K562 (cell line): Measurements from ENCODE around the gene SKAP1. TPM values are rescaled to one million over a fixed set of nuclear protein-coding genes. Genes with fewer than 3 reads are reported as not detected.

Source experiments
- BHLHE40 ChIP-seq: IDR thresholded peaks from 2 replicates; pipeline ENCODE4 v1.6.1; 2011; ENCODE audit warnings: low read length, improper control_type of control experiment
- DEAF1 ChIP-seq: fragments of 450-650 bp; formaldehyde crosslinking; IDR thresholded peaks from 2 replicates; pipeline ENCODE4 v1.4.0; 2020; ENCODE audit warnings: mild to moderate bottlenecking, moderate library complexity
- E2F1 ChIP-seq: sonication (generic); formaldehyde crosslinking; IDR thresholded peaks from 2 replicates; pipeline ENCODE4 v1.8.1; 2023; ENCODE audit warnings: mild to moderate bottlenecking, missing genetic modification reagents, moderate library complexity
- ELF4 ChIP-seq: fragments of 450-650 bp; formaldehyde crosslinking; IDR thresholded peaks from 2 replicates; pipeline ENCODE4 v1.4.0; 2022; ENCODE audit warnings: missing genetic modification characterization
- FOS ChIP-seq: IDR thresholded peaks from 3 replicates; pipeline ENCODE4 v1.6.1; 2011; ENCODE audit not compliant: insufficient read length; ENCODE audit errors: extremely low read depth
- FOXJ3 ChIP-seq: sonication (generic); formaldehyde crosslinking; IDR thresholded peaks from 2 replicates; pipeline ENCODE4 v1.4.0; 2020; ENCODE audit warnings: mild to moderate bottlenecking, missing genetic modification reagents
- GABPA ChIP-seq: fragments of 200-800 bp; sonication (Bioruptor generic); conservative IDR thresholded peaks from 2 replicates; pipeline ENCODE4 v1.6.1; 2016; ENCODE audit warnings: low read depth, missing genetic modification characterization, missing compliant biosample characterization
- HCFC1 ChIP-seq: IDR thresholded peaks from 2 replicates; pipeline ENCODE4 v1.6.1; 2012; ENCODE audit warnings: low read depth, low read length, improper control_type of control experiment
- HDAC8 ChIP-seq: fragments of 450-650 bp; IDR thresholded peaks from 2 replicates; pipeline ENCODE4 v1.6.1; 2016; ENCODE audit warnings: mild to moderate bottlenecking, missing genetic modification characterization, moderate library complexity, missing compliant biosample characterization
- HEY1 ChIP-seq: fragments of 250-450 bp; sonication (Bioruptor Pico); IDR thresholded peaks from 2 replicates; pipeline ENCODE4 v1.5.0; 2020; ENCODE audit warnings: mild to moderate bottlenecking, moderate library complexity, borderline replicate concordance
- HINFP ChIP-seq: fragments of 450-650 bp; conservative IDR thresholded peaks from 2 replicates; pipeline ENCODE4 v1.6.1; 2016; ENCODE audit warnings: missing genetic modification characterization, low read depth, mild to moderate bottlenecking, control low read depth, missing compliant biosample characterization
- MED1 ChIP-seq: sonication (generic); formaldehyde crosslinking; IDR thresholded peaks from 2 replicates; pipeline ENCODE4 v1.8.1; 2023; ENCODE audit warnings: missing genetic modification reagents, borderline replicate concordance
- MEIS2 ChIP-seq: fragments of 450-650 bp; IDR thresholded peaks from 2 replicates; pipeline ENCODE4 v1.6.1; 2014; ENCODE audit warnings: mild to moderate bottlenecking; ENCODE audit not compliant: partially characterized antibody
- NRF1 ChIP-seq, 2 experiments: fragments of 450-650 bp; IDR thresholded peaks in 1 of 2; conservative IDR thresholded peaks in 1 of 2; 2 replicates each; pipeline ENCODE4 v1.6.1; 2014; ENCODE audit warnings: mild to moderate bottlenecking in 2 of 2
- RAD51 ChIP-seq: fragments of 450-650 bp; IDR thresholded peaks from 2 replicates; pipeline ENCODE4 v1.7.1; 2016; ENCODE audit warnings: low read depth, mild to moderate bottlenecking, borderline replicate concordance
- RCOR1 ChIP-seq, 2 experiments: IDR thresholded peaks; 2 replicates each; pipeline ENCODE4 v1.6.1; 2012; ENCODE audit warnings: low read depth in 2 of 2, low read length in 2 of 2, borderline replicate concordance in 1 of 2, improper control_type of control experiment in 1 of 2
- USF2 ChIP-seq: sonication (generic); formaldehyde crosslinking; IDR thresholded peaks from 2 replicates; pipeline ENCODE4 v1.5.0; 2020; ENCODE audit warnings: missing genetic modification reagents
- ZC3H8 ChIP-seq: fragments of 450-650 bp; IDR thresholded peaks from 2 replicates; pipeline ENCODE4 v1.6.1; 2017
- ZNF217 ChIP-seq: sonication (generic); formaldehyde crosslinking; IDR thresholded peaks from 2 replicates; pipeline ENCODE4 v1.8.0; 2022; ENCODE audit warnings: mild to moderate bottlenecking, missing genetic modification reagents
- ZNF354B ChIP-seq: fragments of 250-450 bp; sonication (Bioruptor Pico); IDR thresholded peaks from 2 replicates; pipeline ENCODE4 v1.4.0; 2020
- ZNF740 ChIP-seq, 3 experiments: fragments of 200-800 bp in 1 of 3; sonication (Bioruptor generic) in 1 of 3; sonication (generic) in 1 of 3; formaldehyde crosslinking in 1 of 3; IDR thresholded peaks; 2 replicates each; pipeline versions ENCODE4 v1.6.1 to v1.8.0; 2016 to 2022; ENCODE audit warnings: mild to moderate bottlenecking in 2 of 3, missing compliant biosample characterization in 2 of 3, missing genetic modification characterization in 2 of 3, missing genetic modification reagents in 1 of 3
- ZNF79 ChIP-seq: fragments of 250-450 bp; sonication (Bioruptor Pico); IDR thresholded peaks from 2 replicates; pipeline ENCODE4 v1.4.0; 2020; ENCODE audit warnings: low read depth, mild to moderate bottlenecking, moderate library complexity
- polyA plus RNA-seq, 8 experiments: library from polyadenylated mRNA; depleted of rRNA in 4 of 8; stranded (reverse) in 5 of 8; unstranded in 3 of 8; fragments of >200 nt; fragmentation: Nextera tagmentation in 2 of 8; fragmentation: Illumina TruSeq in 1 of 8; extraction: Ambion mirVana in 2 of 8; extraction: Trizol in 1 of 8; gene quantifications; 2 replicates each; pipeline versions ENCODE4 v1.2.1 to v1.2.3, GENCODE V29; 2011 to 2014; ENCODE audit warnings: inconsistent platforms in 1 of 8, missing spikeins in 1 of 8
- total RNA-seq, 7 experiments: library from RNA; depleted of rRNA in 6 of 7; stranded (reverse); fragments of >200 nt in 6 of 7; fragmentation: Illumina TruSeq in 2 of 7; extraction: Trizol in 2 of 7; gene quantifications; 2 replicates each; pipeline versions ENCODE4 v1.2.1 to v1.2.3, GENCODE V29; 2011 to 2021; ENCODE audit warnings: low replicate concordance in 1 of 7

Gene SKAP1
- total and polyA plus RNA-seq, 9 of the 15 experiments (the other 6 are each of a cell fraction or from before 2014, with no cell fraction given), result 0.06 to 0.80 (median 0.10) TPM; not detected in 4

GRCh38 chr17:48153691-48154358 lies 276.2 kb downstream of the SKAP1 start (continued):
- TF ChIP-seq E2F1 (no peak), ZNF740 (CRISPR knock-in tag; IDR thresholded peaks at IDR 0.05) (no peak), ZNF740 (tag; IDR thresholded peaks at IDR 0.05) (peak in 1 of 2 experiments; percentile 57; a peak in 1 of 4 replicates), DEAF1 (CRISPR knock-in tag) (0 out of 2 replicates have a peak, but pooled peaks have one; percentile 20), BHLHE40 (no peak), HCFC1 (no peak), MED1 (CRISPR knock-in tag) (no peak), USF2 (peak; percentile 69), FOXJ3 (CRISPR knock-in tag) (no peak), FOS (no peak), MEIS2 (no peak), GABPA (tag) (no peak), RCOR1 (IDR thresholded peaks at IDR 0.05; ENCODE audit: borderline replicate concordance in 1 of 2, low read depth in 2 of 2, low read length in 2 of 2) (no peak), ZNF79 (no peak), ZNF217 (CRISPR knock-in tag) (no peak), ZC3H8 (no peak), HINFP (tag) (no peak), NRF1 (conservative IDR thresholded peaks at IDR 0.05 in 1 of 2, IDR thresholded peaks at IDR 0.05 in 1 of 2) (peak in 1 of 2 experiments; percentile 37; a peak in 1 of 4 replicates), HDAC8 (tag) (no peak), RAD51 (peak; percentile 76), ELF4 (CRISPR knock-in tag) (no peak), HEY1 (CRISPR knock-in tag) (no peak), ZNF354B (CRISPR knock-in tag) (no peak)
